Erythroblast (primary cell): ENCODE measurements around the gene OSBPL5.

Experiments
- DNase-seq, 2 experiments: peaks; one replicate each; lab custom pipeline; 2025; lab: John Stamatoyannopoulos, UW
- GATA1 ChIP-seq: IDR thresholded peaks from 2 replicates; pipeline ENCODE4 v1.6.1; 2011; ENCODE audit warnings: low read depth, mild to moderate bottlenecking, control low read depth, low read length, moderate library complexity
- POLR2A ChIP-seq: IDR thresholded peaks from 2 replicates; pipeline ENCODE4 v1.6.1; 2011; ENCODE audit warnings: mild to moderate bottlenecking, low read length

Gene OSBPL5

DNA sequence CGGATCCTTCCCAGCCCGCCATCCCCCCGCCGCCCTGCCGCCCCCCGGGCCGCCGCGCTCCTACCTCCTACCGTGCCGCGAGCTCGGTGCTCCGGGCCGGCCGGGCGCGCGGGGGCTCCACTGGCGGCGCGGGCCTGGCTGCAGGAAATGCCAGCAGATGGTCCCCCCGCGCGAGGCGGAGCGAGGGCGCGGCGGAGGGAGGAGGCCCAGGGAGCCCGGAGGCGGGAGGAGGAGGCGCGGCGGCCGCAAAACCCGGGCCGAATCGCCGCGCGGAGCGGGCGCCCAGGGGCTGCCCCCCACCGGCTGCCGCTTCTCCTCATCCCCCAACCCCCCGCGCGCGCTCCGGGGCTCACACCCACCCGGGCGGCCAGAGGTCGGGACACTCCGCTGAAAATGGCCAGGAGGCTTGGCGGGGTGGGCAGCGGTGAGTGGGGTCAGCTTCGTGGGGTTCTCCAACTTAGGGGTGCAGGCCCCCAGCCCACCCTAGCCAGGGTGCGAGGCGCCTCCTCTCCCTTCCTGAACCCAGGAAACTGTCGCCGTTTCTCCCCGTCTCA, at the start of gene OSBPL5:
TSS of gene OSBPL5 (minus strand) at position 159 of the 554 bp plus-strand sequence. CDS start 36,162 bp downstream, outside the sequence.
- no peak for TF ChIP-seq GATA1
- TF ChIP-seq POLR2A, result no peak
- DNase-seq, result peak; percentile 71 to 76

DNA sequence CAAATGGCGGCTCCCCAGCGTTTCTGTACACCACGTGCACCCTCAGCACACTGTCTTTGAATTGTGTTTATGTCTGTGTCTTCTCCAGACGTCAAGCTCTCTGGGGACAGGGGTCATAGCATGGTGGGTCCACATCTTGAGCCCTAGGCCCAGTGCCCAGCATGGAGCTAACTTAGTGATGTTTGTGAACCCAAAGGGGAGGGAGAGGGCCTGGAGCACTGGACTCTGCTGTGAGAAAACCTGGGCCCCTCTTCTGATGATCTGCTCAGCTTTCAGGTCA, 49.2 kb upstream of the OSBPL5 start:
- DNase-seq, result no peak
- TF ChIP-seq POLR2A (no peak), GATA1 (no peak)

DNA sequence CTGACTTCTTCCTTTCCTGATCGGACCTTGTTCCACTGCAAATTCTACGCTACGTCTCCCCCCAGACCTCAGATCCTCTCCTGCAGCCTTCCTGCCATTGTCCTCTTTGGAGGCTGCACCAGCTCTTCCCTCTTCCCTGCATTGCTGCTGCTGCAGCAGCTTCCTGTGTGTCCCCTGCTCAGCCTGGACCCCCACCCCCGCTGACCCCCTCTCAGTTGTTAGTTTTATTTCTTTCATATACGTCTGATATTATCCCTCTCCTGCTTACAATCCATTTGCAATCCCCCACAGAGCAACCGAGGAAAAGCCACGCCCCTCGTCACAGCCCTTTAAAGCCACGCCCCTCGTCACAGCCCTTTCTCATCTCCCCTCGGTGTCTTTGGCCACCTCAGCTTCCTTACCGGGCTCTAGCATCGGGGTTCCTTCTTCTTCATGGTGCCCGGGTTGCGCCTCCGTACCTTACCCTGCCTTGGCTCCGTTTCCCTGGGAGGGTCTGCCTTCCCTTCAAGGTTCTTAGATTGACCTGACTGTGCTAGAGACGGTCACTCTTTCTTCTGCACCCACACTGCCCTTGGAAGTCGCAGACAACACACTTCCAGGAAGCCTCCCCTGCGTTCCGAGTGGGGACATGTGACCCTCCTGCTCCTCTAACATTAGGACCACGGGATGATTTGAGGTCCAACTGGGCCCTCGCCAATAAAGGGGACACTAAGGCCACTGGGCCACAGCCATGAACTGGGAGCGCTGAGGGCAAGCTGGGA, 48.7 kb upstream of the OSBPL5 start:
- TF ChIP-seq POLR2A (no peak), GATA1 (no peak)
- DNase-seq, result no peak

GRCh38 chr11:3208272-3208671, 43.2 kb upstream of the OSBPL5 start:
- TF ChIP-seq GATA1 (no peak), POLR2A (no peak)
- no peak for DNase-seq

DNA sequence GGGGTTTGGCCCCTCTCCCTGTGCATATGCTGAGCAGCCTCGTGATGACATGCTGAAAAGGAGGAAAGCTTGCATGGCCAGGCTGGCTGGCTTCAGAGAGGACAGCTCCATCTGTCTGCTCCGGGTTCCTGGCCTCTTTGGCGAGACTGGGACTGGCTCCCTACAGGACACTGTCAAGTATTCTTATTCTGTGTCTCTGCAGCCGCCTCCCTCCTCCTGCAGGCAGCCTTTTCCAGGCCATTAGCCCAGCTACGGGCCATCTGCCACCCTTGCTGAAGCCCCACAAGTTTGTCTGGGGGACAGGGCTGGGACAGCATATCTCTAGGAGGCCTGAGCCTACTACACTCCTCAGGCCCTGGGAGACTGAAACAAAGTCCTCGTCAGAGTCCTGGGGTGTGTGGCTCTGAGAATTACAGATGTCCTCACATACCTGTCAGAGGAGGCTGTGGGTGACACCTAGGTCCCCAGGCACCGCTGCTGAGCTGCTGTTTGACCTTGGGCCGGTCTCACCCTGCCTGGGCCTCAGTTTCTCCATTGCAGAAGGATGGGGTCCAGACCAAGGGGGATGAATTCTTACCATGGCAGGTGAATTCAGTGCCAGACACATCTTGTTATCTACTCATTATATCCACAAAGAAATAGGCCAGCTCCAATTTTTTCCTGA, 42.5 kb upstream of the OSBPL5 start:
- DNase-seq, result no peak
- no peak for TF ChIP-seq POLR2A
- no peak for TF ChIP-seq GATA1

DNA sequence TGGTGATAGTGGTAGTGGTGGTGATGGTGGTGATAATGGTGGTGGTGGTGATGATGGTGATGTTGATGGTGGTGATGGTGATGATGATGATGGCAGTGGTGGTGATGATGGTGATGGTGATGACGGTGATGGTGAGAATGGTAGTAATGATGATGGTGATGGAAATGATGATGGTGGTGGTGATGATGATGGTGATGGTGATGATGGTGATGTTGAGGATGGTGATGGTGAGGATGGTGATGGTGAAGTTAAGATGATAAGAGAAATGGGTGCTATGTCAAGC, 41.8 kb upstream of the OSBPL5 start:
- TF ChIP-seq GATA1, result no peak
- no peak for TF ChIP-seq POLR2A
- no peak for DNase-seq

- DNase-seq, result no peak
- no peak for TF ChIP-seq GATA1
- no peak for TF ChIP-seq POLR2A
These were observed 41.2 kb upstream of the OSBPL5 start for GRCh38 chr11:3206156-3206921.

DNA sequence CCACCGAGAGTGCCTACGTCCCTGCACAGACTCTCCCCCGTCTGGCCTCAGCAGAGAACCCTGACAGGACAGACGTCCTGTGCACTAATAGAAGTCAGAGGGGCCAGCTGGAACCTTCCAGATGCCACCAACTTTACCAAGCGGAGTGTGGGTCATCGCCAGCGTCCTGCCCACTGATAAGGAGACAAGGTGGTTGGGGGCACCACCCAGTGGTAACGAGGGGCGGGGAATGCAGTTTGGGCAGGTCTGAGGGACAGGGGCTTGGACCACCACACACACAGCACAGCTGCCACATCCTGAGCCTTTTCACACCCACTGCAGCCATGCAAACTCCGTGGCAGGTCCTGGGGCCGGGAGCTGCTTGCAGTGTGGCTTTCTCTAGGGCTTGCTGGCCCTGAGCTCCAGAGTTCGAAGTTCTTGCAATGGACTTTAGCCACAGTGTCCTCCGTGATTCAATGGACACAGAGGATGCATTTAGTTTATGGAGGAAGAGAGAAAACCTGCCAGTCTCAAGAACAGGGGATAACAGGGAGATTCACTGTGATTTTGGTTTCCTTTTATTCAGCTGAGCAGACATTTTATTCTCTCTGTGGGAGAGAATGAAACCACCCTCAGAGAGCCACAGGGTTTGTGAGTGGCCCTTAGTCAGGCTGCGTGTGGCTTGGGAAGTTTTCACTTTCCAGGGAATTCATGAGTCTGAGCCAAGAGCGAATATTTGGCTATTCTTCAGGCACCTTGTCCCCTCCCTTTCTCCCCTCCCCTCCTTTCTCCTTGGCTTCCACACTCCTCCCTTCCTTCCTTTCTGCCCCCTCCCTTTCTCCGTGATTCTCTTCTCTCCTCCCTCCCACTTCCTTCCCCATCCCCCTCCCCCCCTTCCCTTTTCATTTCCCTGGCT, 40.4 kb upstream of the OSBPL5 start:
- DNase-seq, result no peak
- TF ChIP-seq GATA1 (no peak), POLR2A (no peak)

DNA sequence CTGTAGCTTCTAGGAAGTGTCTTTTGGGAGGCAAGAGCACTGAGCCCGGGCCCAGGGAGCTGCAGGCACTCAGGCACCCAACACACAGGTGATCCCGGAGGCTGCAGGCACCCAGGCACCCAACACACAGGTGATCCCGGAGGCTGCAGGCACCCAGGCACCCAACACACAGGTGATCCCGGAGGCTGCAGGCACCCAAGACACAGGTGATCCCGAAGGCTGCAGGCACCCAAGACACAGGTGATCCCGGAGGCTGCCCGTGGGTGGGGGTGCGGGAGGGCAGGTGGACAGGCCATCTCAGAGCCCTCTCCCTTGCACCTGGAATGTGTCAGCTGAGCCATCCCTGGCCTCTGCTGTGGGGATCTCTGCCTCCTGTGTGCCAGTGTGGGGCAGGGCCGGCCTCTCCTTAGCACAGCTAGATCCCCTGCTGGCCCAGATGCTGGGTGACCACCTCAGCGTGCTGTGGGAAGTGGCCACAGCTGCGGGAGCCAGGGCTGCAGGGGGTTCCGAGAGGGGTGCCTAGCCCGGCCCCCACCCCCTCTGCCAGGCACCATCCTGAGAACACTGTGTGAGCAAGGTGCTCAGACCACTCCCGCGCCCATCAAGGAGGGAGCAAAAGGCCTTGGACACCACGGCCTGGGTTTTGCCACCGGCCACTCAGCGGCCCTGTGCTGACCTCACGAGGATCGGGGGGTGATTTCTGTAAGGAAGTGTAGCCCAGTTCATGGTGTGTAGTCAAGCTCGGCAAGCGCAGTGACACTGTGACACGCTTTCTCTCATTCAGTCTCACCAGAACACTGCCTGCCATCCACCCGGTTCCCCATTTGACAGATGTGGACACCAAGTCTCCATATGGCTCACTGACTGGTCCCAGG, 39.3 kb upstream of the OSBPL5 start:
- no peak for TF ChIP-seq GATA1
- no peak for TF ChIP-seq POLR2A
- no peak for DNase-seq

- no peak for TF ChIP-seq GATA1
- TF ChIP-seq POLR2A, result no peak
- no peak for DNase-seq
These were observed 38.3 kb upstream of the OSBPL5 start for GRCh38 chr11:3203221-3204043.

- no peak for TF ChIP-seq GATA1
- no peak for DNase-seq
These were observed 37.6 kb upstream of the OSBPL5 start for GRCh38 chr11:3202759-3203158.

DNA sequence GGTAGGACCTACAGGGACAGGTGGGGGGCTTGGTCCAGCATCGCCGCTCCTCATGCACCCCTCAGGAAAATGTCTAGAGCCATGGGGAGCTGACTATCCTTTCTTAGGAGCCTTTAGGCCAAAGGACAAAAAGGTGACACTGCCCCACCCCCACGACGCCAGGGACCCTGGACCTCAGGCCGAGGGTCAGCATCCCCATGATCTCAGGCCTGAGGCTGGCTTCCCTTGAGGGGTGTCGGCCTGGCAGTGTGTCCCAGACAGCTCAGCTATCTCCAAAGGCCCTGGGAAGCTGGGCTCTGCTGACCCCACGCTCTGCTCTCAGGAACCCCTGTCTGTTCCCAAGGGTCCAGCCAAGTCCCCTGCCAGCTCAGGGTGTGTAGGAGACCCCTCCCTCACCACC, 37.2 kb upstream of the OSBPL5 start:
- TF ChIP-seq POLR2A (no peak), GATA1 (no peak)
- no peak for DNase-seq
